Liver (tissue), 9 donors: Measurements from ENCODE around the gene TMEM106B. TPM values are rescaled to one million over a fixed set of nuclear protein-coding genes. Genes with fewer than 3 reads are reported as not detected.

Experiments
- DNase-seq: peaks from one replicate; pipeline ENCODE4 v3.0.0-alpha.2; 2017; ENCODE audit warnings: low spot score
- H3K27ac ChIP-seq, 2 donors: one replicate each; pipeline ENCODE4 v1.7.0; 2013; ENCODE audit warnings: inconsistent platforms in 2 of 2, low read length in 2 of 2, control low read depth in 1 of 2, low read depth in 1 of 2, mild to moderate bottlenecking in 1 of 2
- H3K27me3 ChIP-seq, 4 donors: one replicate each; pipeline versions ENCODE4 v1.6.1 to v1.7.0; 2013; ENCODE audit warnings: low read length in 3 of 4, inconsistent platforms in 1 of 4, mild to moderate bottlenecking in 1 of 4, moderate library complexity in 1 of 4; ENCODE audit not compliant: control insufficient read depth in 4 of 4, insufficient read depth in 4 of 4
- H3K36me3 ChIP-seq, 4 donors: one replicate each; pipeline versions ENCODE4 v1.6.1 to v1.7.0; 2013; ENCODE audit warnings: low read length in 3 of 4, mild to moderate bottlenecking in 3 of 4, low read depth in 1 of 4, moderate library complexity in 1 of 4; ENCODE audit not compliant: control insufficient read depth in 4 of 4, insufficient read depth in 3 of 4
- H3K4me1 ChIP-seq, 4 donors: one replicate each; pipeline versions ENCODE4 v1.6.1 to v1.7.0; 2013; ENCODE audit warnings: low read length in 3 of 4, mild to moderate bottlenecking in 3 of 4, moderate library complexity in 1 of 4; ENCODE audit not compliant: control insufficient read depth in 4 of 4, insufficient read depth in 4 of 4
- H3K4me3 ChIP-seq, 3 donors: one replicate each; pipeline versions ENCODE4 v1.6.1 to v1.7.0; 2013; ENCODE audit warnings: low read length in 3 of 3, control low read depth in 1 of 3, low read depth in 1 of 3, mild to moderate bottlenecking in 1 of 3
- H3K9ac ChIP-seq, 2 donors: one replicate each; pipeline ENCODE4 v1.7.0; 2013; ENCODE audit warnings: low read length in 2 of 2, mild to moderate bottlenecking in 2 of 2, moderate library complexity in 2 of 2, control low read depth in 1 of 2, low read depth in 1 of 2
- H3K9me3 ChIP-seq, 4 donors: one replicate each; pipeline versions ENCODE4 v1.6.1 to v1.7.0; 2013; ENCODE audit warnings: low read length in 3 of 4; ENCODE audit not compliant: control insufficient read depth in 4 of 4
- ATF3 ChIP-seq: IDR thresholded peaks from 2 replicates; pipeline ENCODE4 v1.6.1; 2016; ENCODE audit warnings: antibody characterized with exemption
- EGR1 ChIP-seq, 2 donors: IDR thresholded peaks; 2 replicates each; pipeline ENCODE4 v1.6.1; 2016 to 2018; ENCODE audit warnings: antibody characterized with exemption in 2 of 2, low read depth in 2 of 2
- FOXA1 ChIP-seq: IDR thresholded peaks from 2 replicates; pipeline ENCODE4 v1.6.1; 2016; ENCODE audit warnings: antibody characterized with exemption
- FOXA2 ChIP-seq: IDR thresholded peaks from 2 replicates; pipeline ENCODE4 v1.6.1; 2016; ENCODE audit warnings: antibody characterized with exemption
- GABPA ChIP-seq, 2 donors: IDR thresholded peaks in 1 of 2; conservative IDR thresholded peaks in 1 of 2; 2 replicates each; pipeline ENCODE4 v1.6.1; 2016; ENCODE audit warnings: antibody characterized with exemption in 2 of 2, mild to moderate bottlenecking in 1 of 2, moderate library complexity in 1 of 2
- HNF4G ChIP-seq: IDR thresholded peaks from 2 replicates; pipeline ENCODE4 v1.6.1; 2016; ENCODE audit warnings: antibody characterized with exemption
- JUND ChIP-seq, 2 donors: IDR thresholded peaks; 2 replicates each; pipeline ENCODE4 v1.6.1; 2016; ENCODE audit warnings: antibody characterized with exemption in 2 of 2
- NR2F2 ChIP-seq: IDR thresholded peaks from 2 replicates; pipeline ENCODE4 v1.6.1; 2016; ENCODE audit warnings: antibody characterized with exemption
- RAD21 ChIP-seq, 2 donors: IDR thresholded peaks; 2 replicates each; pipeline ENCODE4 v1.6.1; 2016; ENCODE audit warnings: antibody characterized with exemption in 2 of 2, mild to moderate bottlenecking in 2 of 2
- REST ChIP-seq: IDR thresholded peaks from 2 replicates; pipeline ENCODE4 v1.6.1; 2016; ENCODE audit warnings: antibody characterized with exemption, mild to moderate bottlenecking
- RXRA ChIP-seq, 2 donors: IDR thresholded peaks; 2 replicates each; pipeline ENCODE4 v1.6.1; 2017 to 2018; ENCODE audit warnings: antibody characterized with exemption in 2 of 2, mild to moderate bottlenecking in 1 of 2
- SP1 ChIP-seq: IDR thresholded peaks from 2 replicates; pipeline ENCODE4 v1.6.1; 2018; ENCODE audit warnings: antibody characterized with exemption, mild to moderate bottlenecking
- TAF1 ChIP-seq: conservative IDR thresholded peaks from 2 replicates; pipeline ENCODE4 v1.6.1; 2016; ENCODE audit warnings: antibody characterized with exemption, mild to moderate bottlenecking
- YY1 ChIP-seq: IDR thresholded peaks from 2 replicates; pipeline ENCODE4 v1.6.1; 2016; ENCODE audit warnings: antibody characterized with exemption, mild to moderate bottlenecking
- WGBS: extraction: QIAGEN DNeasy Blood & Tissue Kit; methylation state at CpG from one replicate; pipeline ENCODE4 v1.1.7; 2013; 5-methylcytosine and 5-hydroxymethylcytosine counted together
- polyA plus RNA-seq, 2 donors: library from polyadenylated mRNA; stranded (reverse) in 1 of 2; unstranded in 1 of 2; fragments of 200-250 nt in 1 of 2; fragments of >200 nt in 1 of 2; fragmentation: Nextera tagmentation in 1 of 2; extraction: Ambion mirVana in 1 of 2; gene quantifications; one replicate each; pipeline versions ENCODE4 v1.2.1 to v1.2.3, GENCODE V29; 2013 to 2015
- total RNA-seq, 2 donors: library from RNA; depleted of rRNA; stranded (reverse); fragments of >200 nt; gene quantifications; one replicate each; pipeline ENCODE4 v1.2.3, GENCODE V29; 2014
- TF ChIP-seq, protein P1 (sequence below): IDR thresholded peaks from 2 replicates; pipeline ENCODE4 v1.6.1; 2016; ENCODE audit warnings: antibody characterized with exemption
- TF ChIP-seq, protein P2 (sequence below): IDR thresholded peaks from 2 replicates; pipeline ENCODE4 v1.6.1; 2016; ENCODE audit warnings: antibody characterized with exemption
- donor health status: healthy.
- donor health status: healthy.
- donor health status: healthy.
- donor health status: healthy.
- donor health status: healthy.

Gene TMEM106B
- total and polyA plus RNA-seq, 4 donors, result 18.6 to 70.2 (median 27.2) TPM

DNA sequence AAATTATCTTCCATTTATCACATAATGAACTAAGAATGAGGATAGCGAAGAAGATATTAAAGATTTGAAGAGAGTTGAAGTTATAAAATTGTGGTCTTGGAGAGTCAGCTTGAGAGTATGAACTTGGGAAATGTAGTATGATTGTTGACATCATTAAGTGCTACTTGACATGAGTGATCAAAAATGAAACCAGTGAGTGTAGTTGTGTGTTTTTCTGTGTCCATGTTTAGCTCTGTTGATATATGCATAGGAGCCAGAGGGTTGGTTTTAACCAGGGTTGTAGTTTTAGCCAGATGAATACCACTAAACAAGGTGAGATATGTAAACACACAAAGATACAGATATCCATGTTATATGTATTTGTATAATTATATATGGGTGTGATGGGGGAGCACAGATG, 6.2 kb downstream of the TMEM106B start:
- TF ChIP-seq REST (no peak), EGR1 (IDR thresholded peaks at IDR 0.05; ENCODE audit: low read depth in 2 of 2) (no peak), NR2F2 (no peak), HNF4G (no peak), TAF1 (no peak), JUND (IDR thresholded peaks at IDR 0.05) (no peak), ATF3 (no peak), SP1 (no peak), RXRA (IDR thresholded peaks at IDR 0.05) (no peak), GABPA (IDR thresholded peaks at IDR 0.05 in 1 of 2, conservative IDR thresholded peaks at IDR 0.05 in 1 of 2) (no peak), FOXA1 (no peak), FOXA2 (no peak), RAD21 (IDR thresholded peaks at IDR 0.05) (no peak)
- TF ChIP-seq, protein P1, sequence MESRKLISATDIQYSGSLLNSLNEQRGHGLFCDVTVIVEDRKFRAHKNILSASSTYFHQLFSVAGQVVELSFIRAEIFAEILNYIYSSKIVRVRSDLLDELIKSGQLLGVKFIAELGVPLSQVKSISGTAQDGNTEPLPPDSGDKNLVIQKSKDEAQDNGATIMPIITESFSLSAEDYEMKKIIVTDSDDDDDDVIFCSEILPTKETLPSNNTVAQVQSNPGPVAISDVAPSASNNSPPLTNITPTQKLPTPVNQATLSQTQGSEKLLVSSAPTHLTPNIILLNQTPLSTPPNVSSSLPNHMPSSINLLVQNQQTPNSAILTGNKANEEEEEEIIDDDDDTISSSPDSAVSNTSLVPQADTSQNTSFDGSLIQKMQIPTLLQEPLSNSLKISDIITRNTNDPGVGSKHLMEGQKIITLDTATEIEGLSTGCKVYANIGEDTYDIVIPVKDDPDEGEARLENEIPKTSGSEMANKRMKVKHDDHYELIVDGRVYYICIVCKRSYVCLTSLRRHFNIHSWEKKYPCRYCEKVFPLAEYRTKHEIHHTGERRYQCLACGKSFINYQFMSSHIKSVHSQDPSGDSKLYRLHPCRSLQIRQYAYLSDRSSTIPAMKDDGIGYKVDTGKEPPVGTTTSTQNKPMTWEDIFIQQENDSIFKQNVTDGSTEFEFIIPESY, result no peak
- TF ChIP-seq, protein P2, sequence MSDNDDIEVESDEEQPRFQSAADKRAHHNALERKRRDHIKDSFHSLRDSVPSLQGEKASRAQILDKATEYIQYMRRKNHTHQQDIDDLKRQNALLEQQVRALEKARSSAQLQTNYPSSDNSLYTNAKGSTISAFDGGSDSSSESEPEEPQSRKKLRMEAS, result no peak
- H3K4me1 ChIP-seq, result peaks cover 0 to 5% (median under 1%) of the 10 kb centered on the region in 4 donors
- no peak for DNase-seq
- H3K27ac ChIP-seq, result no peak overlapping the region
- WGBS, result 99% methylated on average over 1 of the region's 1 CpG
- peaks cover 2 to 18% (median 12%) of the 10 kb centered on the region in 4 donors for H3K36me3 ChIP-seq
- no peak overlapping the region for H3K4me3 ChIP-seq
- no peaks in the 10 kb centered on the region for H3K27me3 ChIP-seq
- no peak overlapping the region for H3K9ac ChIP-seq
- no peaks in the 10 kb centered on the region for H3K9me3 ChIP-seq

- no peaks in the 10 kb centered on the region for H3K4me1 ChIP-seq
- TF ChIP-seq JUND (IDR thresholded peaks at IDR 0.05) (no peak), GABPA (IDR thresholded peaks at IDR 0.05 in 1 of 2, conservative IDR thresholded peaks at IDR 0.05 in 1 of 2) (no peak), SP1 (no peak), ATF3 (no peak), EGR1 (IDR thresholded peaks at IDR 0.05; ENCODE audit: low read depth in 2 of 2) (no peak), YY1 (no peak), HNF4G (no peak), TAF1 (no peak), NR2F2 (no peak), REST (no peak)
- TF ChIP-seq, protein P2, result no peak
- TF ChIP-seq, protein P1, result no peak
- no peak overlapping the region for H3K9ac ChIP-seq
- H3K9me3 ChIP-seq, result no peaks in the 10 kb centered on the region
- no peak for DNase-seq
- no peaks in the 10 kb centered on the region for H3K27me3 ChIP-seq
- H3K4me3 ChIP-seq, result no peak overlapping the region
- WGBS, result 86% methylated on average over 1 of the region's 1 CpG
- H3K36me3 ChIP-seq, result peaks cover 2 to 29% (median 18%) of the 10 kb centered on the region in 4 donors
- H3K27ac ChIP-seq, result no peak overlapping the region
Measured at GRCh38 chr7:12220389-12221046, 9.4 kb downstream of the TMEM106B start.
